Tibial artery (tissue), 4 donors: ENCODE data around the gene ANKRD22.

Source experiments
- DNase-seq, 2 donors: peaks; one replicate each; pipeline ENCODE4 v3.0.0-alpha.2; 2019
- H3K27ac ChIP-seq, 2 donors: fragments of 200-600 bp; sonication (generic) in 1 of 2; 1 replicate in 1 of 2; 2 replicates in 1 of 2; pipeline ENCODE4 v1.5.1; 2018 to 2019; ENCODE audit warnings: mild to moderate bottlenecking in 1 of 2
- H3K27me3 ChIP-seq, 2 donors: fragments of 200-600 bp; sonication (generic) in 1 of 2; one replicate each; pipeline versions ENCODE4 v1.5.1 to v1.6.0; 2016 to 2019
- H3K36me3 ChIP-seq, 3 donors: fragments of 200-600 bp; sonication (generic) in 2 of 3; one replicate each; pipeline ENCODE4 v1.5.1; 2016 to 2019; ENCODE audit warnings: mild to moderate bottlenecking in 2 of 3
- H3K4me1 ChIP-seq, 4 donors: fragments of 200-600 bp; sonication (generic) in 2 of 4; 1 replicate in 3 of 4; 2 replicates in 1 of 4; pipeline ENCODE4 v1.5.1; 2016 to 2019
- H3K4me3 ChIP-seq, 2 donors: fragments of 200-600 bp; sonication (generic) in 1 of 2; 1 replicate in 1 of 2; 2 replicates in 1 of 2; pipeline ENCODE4 v1.5.1; 2018 to 2019; ENCODE audit warnings: mild to moderate bottlenecking in 2 of 2
- H3K9me3 ChIP-seq, 3 donors: fragments of 200-600 bp; sonication (generic) in 1 of 3; one replicate each; pipeline ENCODE4 v1.5.1; 2016 to 2019
- CTCF ChIP-seq, 2 experiments: fragments of 200-600 bp in 1 of 2; fragments of 450-650 bp in 1 of 2; IDR thresholded peaks; one replicate each; pipeline ENCODE4 v1.5.1; 2017 to 2019; ENCODE audit warnings: antibody characterized with exemption in 2 of 2, mild to moderate bottlenecking in 1 of 2, moderate library complexity in 1 of 2
- intact Hi-C: fragments of 100-400 bp; cut with DNase I; formaldehyde crosslinking; loops from one replicate; pipeline ENCODE4 v1.15.0; 2023; ENCODE audit warnings: low total_unique reads

Gene ANKRD22

GRCh38 chr10:88880282-88881076, 28.8 kb upstream of the ANKRD22 start:
- TF ChIP-seq CTCF (IDR thresholded peaks at IDR 0.05) = no peak
- H3K27ac ChIP-seq = peak overlapping the region; percentile 82 to 83
- peaks cover 0 to 28% (median 7%) of the 10 kb centered on the region in 4 donors for H3K4me1 ChIP-seq
- H3K9me3 ChIP-seq = no peaks in the 10 kb centered on the region
- DNase-seq = peak; percentile 81 to 90
- intact Hi-C loops = no loop called here
- peaks cover 0 to under 1% of the 10 kb centered on the region in 2 donors for H3K27me3 ChIP-seq
- H3K36me3 ChIP-seq = no peaks in the 10 kb centered on the region
- H3K4me3 ChIP-seq = peak overlapping the region; percentile 62 to 84

- DNase-seq = no peak
- Histone ChIP-seq H3K36me3 (no peaks in the 10 kb centered on the region), H3K4me1 (peaks cover 0 to 28% (median 7%) of the 10 kb centered on the region in 4 donors), H3K27me3 (peaks cover 0 to 6% of the 10 kb centered on the region in 2 donors), H3K27ac (peak within 1 kb of the TSS; percentile 82 to 83), H3K4me3 (peak within 1 kb of the TSS; percentile 62 to 84), H3K9me3 (no peaks in the 10 kb centered on the region)
- no peak for TF ChIP-seq CTCF (IDR thresholded peaks at IDR 0.05)
- intact Hi-C loops = no loop called here
Observed at GRCh38 chr10:88879534-88880281, 28.1 kb upstream of the ANKRD22 start, which contains the start of gene STAMBPL1. TSS of gene STAMBPL1 (plus strand) at chr10:88880245. CDS start at chr10:88901709, 21,464 bp downstream.

GRCh38 chr10:88877298-88877697, 25.7 kb upstream of the ANKRD22 start:
- H3K27ac ChIP-seq = no peak overlapping the region
- TF ChIP-seq CTCF (IDR thresholded peaks at IDR 0.05) = no peak
- no peaks in the 10 kb centered on the region for H3K36me3 ChIP-seq
- no peak for DNase-seq
- H3K4me3 ChIP-seq = no peak overlapping the region
- intact Hi-C loops = loop anchor here (2.0 kb wide), 1 partner anchor 46 kb away; no protein-coding TSS in a partner anchor
- no peaks in the 10 kb centered on the region for H3K9me3 ChIP-seq
- peaks cover 0 to 6% of the 10 kb centered on the region in 2 donors for H3K27me3 ChIP-seq
- H3K4me1 ChIP-seq = peaks cover 0 to 24% (median 7%) of the 10 kb centered on the region in 4 donors

GRCh38 chr10:88875081-88875480, 23.4 kb upstream of the ANKRD22 start:
- DNase-seq = no peak
- H3K4me3 ChIP-seq = no peak overlapping the region
- TF ChIP-seq CTCF (IDR thresholded peaks at IDR 0.05) = no peak

GRCh38 chr10:88874281-88874680, 22.6 kb upstream of the ANKRD22 start:
- Histone ChIP-seq H3K9me3 (no peaks in the 10 kb centered on the region), H3K4me3 (no peak overlapping the region), H3K27ac (no peak overlapping the region), H3K36me3 (no peaks in the 10 kb centered on the region), H3K4me1 (peaks cover 0 to 3% (median under 1%) of the 10 kb centered on the region in 4 donors), H3K27me3 (peaks cover 0 to 6% of the 10 kb centered on the region in 2 donors)
- TF ChIP-seq CTCF (IDR thresholded peaks at IDR 0.05) = no peak
- no peak for DNase-seq
- intact Hi-C loops = no loop called here

More at GRCh38 chr10:88875081-88875480, 23.4 kb upstream of the ANKRD22 start:
- H3K4me1 ChIP-seq = peaks cover 0 to 8% (median 3%) of the 10 kb centered on the region in 4 donors
- no peaks in the 10 kb centered on the region for H3K9me3 ChIP-seq
- H3K27me3 ChIP-seq = peaks cover 0 to 6% of the 10 kb centered on the region in 2 donors
- H3K27ac ChIP-seq = no peak overlapping the region
- intact Hi-C loops = no loop called here
- no peaks in the 10 kb centered on the region for H3K36me3 ChIP-seq
